Adrenal gland (tissue), 12 donors: ENCODE results near the gene KRTAP5-5. TPM values are rescaled to one million over a fixed set of nuclear protein-coding genes. Genes with fewer than 3 reads are reported as not detected.

Source experiments
- DNase-seq, 7 donors: peaks; one replicate each; pipeline ENCODE4 v3.0.0-alpha.2; 2019 to 2020
- H3K27ac ChIP-seq, 5 donors: fragments of 200-600 bp; sonication (generic) in 4 of 5; 1 replicate in 3 of 5; 2 replicates in 2 of 5; pipeline versions ENCODE4 v1.5.1 to v1.8.0; 2016 to 2020; ENCODE audit warnings: mild to moderate bottlenecking in 1 of 5
- H3K27me3 ChIP-seq: fragments of 200-600 bp; 2 replicates; pipeline ENCODE4 v1.8.0; 2021
- H3K36me3 ChIP-seq, 2 donors: fragments of 200-600 bp; replicated peaks in 1 of 2; 1 replicate in 1 of 2; 2 replicates in 1 of 2; pipeline versions ENCODE4 v1.5.1 to v1.8.0; 2018 to 2022
- H3K4me1 ChIP-seq, 2 donors: fragments of 200-600 bp; replicated peaks in 1 of 2; 1 replicate in 1 of 2; 2 replicates in 1 of 2; pipeline versions ENCODE4 v1.5.1 to v1.8.0; 2018 to 2021
- H3K4me3 ChIP-seq, 4 donors: fragments of 200-600 bp; sonication (generic) in 3 of 4; one replicate each; pipeline ENCODE4 v1.5.1; 2016 to 2018
- H3K9me3 ChIP-seq, 3 donors: fragments of 200-600 bp; sonication (generic) in 1 of 3; replicated peaks in 1 of 3; 1 replicate in 2 of 3; 2 replicates in 1 of 3; pipeline versions ENCODE4 v1.5.1 to v1.8.0; 2016 to 2021
- POLR2A ChIP-seq, 2 donors: fragments of 450-650 bp; IDR thresholded peaks; one replicate each; pipeline ENCODE4 v1.6.1; 2017; ENCODE audit warnings: antibody characterized with exemption in 2 of 2, mild to moderate bottlenecking in 2 of 2, moderate library complexity in 1 of 2
- WGBS, 4 donors: extraction: QIAGEN DNeasy Blood & Tissue Kit in 2 of 4; methylation state at CpG; one replicate each; pipeline versions ENCODE4 v1.1.5 to v1.1.7; 2013 to 2017; 5-methylcytosine and 5-hydroxymethylcytosine counted together
- intact Hi-C, 2 donors: fragments of 100-400 bp; cut with DNase I; formaldehyde crosslinking; loops; one replicate each; pipeline versions ENCODE4 v1.14.1 to v1.15.0; 2022 to 2023
- polyA plus RNA-seq, 3 donors: library from polyadenylated mRNA; stranded (reverse); fragments of 200-250 nt in 2 of 3; fragments of 350-450 nt in 1 of 3; fragmentation: Illumina TruSeq in 1 of 3; extraction: RNeasy Lipid Tissue Mini Kit (QIAGEN cat#74804) in 1 of 3; gene quantifications; one replicate each; pipeline ENCODE4 v1.2.3, GENCODE V29; 2013 to 2014
- total RNA-seq, 9 donors: library from RNA; depleted of rRNA in 4 of 9; stranded (reverse); fragments of >200 nt in 4 of 9; fragments of 120-200 nt in 1 of 9; fragmentation: NEBNext Ultra II Directional in 1 of 9; extraction: Animal tissue kit (Norgen Biotek cat#: 25700) in 1 of 9; gene quantifications; one replicate each; pipeline versions ENCODE4 v1.1.0 to v1.2.4, GENCODE V29; 2013 to 2023
- TF ChIP-seq, protein P1 (sequence below), 6 experiments: fragments of 450-650 bp in 4 of 6; fragments of 200-600 bp in 2 of 6; sonication (generic) in 1 of 6; IDR thresholded peaks; 1 replicate in 5 of 6; 2 replicates in 1 of 6; pipeline versions ENCODE4 v1.5.1 to v1.8.0; 2016 to 2021; ENCODE audit warnings: antibody characterized with exemption in 6 of 6, mild to moderate bottlenecking in 2 of 6, moderate library complexity in 1 of 6
- donor health status: healthy with polysubstance abuse.
- donor health status: Bipolar disorder and iron deficiency.
- donor health status: DM: yes; HTN: yes; CAD: no.
- donor health status: DM: no; HTN: no; CAD: no.
- donor health status: DM: no; HTN: no; CAD: no.
- donor health status: DM: yes; HTN: yes; CAD: no.

The KRTAP5-5 gene
- total and polyA plus RNA-seq, 12 donors: not detected

DNA sequence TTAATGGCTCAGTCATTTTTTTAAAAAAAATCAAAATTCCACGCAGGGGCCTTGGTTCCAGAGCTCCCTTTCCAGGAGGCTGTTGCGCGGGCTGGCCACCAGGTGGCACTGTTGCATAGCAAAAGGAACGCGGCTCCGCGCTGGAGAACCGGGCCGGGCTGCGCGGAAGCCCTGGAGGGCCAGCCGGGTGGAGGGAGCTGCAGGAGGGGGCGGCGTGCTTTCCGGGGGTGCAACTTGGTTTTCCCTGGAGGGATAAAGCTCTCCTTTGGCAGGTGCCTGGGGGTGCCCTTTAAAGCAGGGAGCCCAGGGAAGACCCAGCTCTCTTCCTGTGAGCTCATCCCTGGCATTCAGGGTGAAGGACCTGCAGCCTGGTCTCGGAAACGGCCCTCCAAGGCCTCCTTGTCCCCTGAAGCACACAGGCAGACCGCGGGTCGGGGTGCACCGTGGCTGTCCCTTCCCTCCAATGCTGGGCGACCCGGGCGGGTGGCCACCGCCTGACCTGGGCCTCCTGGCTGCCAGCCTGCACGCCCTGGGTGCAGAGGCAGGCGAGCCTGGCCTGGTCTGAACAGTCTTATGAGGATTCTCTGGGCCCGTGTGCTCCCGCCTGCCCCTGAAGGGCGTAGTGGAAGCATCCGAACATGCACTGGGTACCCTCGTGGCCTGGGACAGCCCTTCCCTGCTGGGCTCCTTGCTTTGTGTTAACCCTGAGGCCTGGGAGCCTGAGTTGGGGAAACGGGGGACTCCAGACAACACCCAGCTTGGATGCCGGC lies 23.4 kb downstream of the KRTAP5-5 start:
- peaks cover 0 to 15% of the 10 kb centered on the region in 2 donors for H3K4me1 ChIP-seq
- H3K36me3 ChIP-seq: no peaks in the 10 kb centered on the region
- H3K27ac ChIP-seq: no peak overlapping the region
- WGBS, 4 donors: 17 to 91% (median 29%) methylated on average over 3 to 34 of the region's 34 CpGs
- H3K4me3 ChIP-seq: no peak overlapping the region
- peaks cover 5% of the 10 kb centered on the region for H3K27me3 ChIP-seq
- TF ChIP-seq, protein P1, sequence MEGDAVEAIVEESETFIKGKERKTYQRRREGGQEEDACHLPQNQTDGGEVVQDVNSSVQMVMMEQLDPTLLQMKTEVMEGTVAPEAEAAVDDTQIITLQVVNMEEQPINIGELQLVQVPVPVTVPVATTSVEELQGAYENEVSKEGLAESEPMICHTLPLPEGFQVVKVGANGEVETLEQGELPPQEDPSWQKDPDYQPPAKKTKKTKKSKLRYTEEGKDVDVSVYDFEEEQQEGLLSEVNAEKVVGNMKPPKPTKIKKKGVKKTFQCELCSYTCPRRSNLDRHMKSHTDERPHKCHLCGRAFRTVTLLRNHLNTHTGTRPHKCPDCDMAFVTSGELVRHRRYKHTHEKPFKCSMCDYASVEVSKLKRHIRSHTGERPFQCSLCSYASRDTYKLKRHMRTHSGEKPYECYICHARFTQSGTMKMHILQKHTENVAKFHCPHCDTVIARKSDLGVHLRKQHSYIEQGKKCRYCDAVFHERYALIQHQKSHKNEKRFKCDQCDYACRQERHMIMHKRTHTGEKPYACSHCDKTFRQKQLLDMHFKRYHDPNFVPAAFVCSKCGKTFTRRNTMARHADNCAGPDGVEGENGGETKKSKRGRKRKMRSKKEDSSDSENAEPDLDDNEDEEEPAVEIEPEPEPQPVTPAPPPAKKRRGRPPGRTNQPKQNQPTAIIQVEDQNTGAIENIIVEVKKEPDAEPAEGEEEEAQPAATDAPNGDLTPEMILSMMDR (IDR thresholded peaks at IDR 0.05): peak; percentile 91 to 99 (median 96)
- no peak for TF ChIP-seq POLR2A (IDR thresholded peaks at IDR 0.05)
- DNase-seq: peak; percentile 63 to 88 (median 81)
- no peaks in the 10 kb centered on the region for H3K9me3 ChIP-seq
- intact Hi-C loops: loop anchor here (2.0 to 5.0 kb wide), 4 partner anchors 39 to 499 kb away; partner anchors contain the start of gene SYT8 (in 1 of the 2)

DNA sequence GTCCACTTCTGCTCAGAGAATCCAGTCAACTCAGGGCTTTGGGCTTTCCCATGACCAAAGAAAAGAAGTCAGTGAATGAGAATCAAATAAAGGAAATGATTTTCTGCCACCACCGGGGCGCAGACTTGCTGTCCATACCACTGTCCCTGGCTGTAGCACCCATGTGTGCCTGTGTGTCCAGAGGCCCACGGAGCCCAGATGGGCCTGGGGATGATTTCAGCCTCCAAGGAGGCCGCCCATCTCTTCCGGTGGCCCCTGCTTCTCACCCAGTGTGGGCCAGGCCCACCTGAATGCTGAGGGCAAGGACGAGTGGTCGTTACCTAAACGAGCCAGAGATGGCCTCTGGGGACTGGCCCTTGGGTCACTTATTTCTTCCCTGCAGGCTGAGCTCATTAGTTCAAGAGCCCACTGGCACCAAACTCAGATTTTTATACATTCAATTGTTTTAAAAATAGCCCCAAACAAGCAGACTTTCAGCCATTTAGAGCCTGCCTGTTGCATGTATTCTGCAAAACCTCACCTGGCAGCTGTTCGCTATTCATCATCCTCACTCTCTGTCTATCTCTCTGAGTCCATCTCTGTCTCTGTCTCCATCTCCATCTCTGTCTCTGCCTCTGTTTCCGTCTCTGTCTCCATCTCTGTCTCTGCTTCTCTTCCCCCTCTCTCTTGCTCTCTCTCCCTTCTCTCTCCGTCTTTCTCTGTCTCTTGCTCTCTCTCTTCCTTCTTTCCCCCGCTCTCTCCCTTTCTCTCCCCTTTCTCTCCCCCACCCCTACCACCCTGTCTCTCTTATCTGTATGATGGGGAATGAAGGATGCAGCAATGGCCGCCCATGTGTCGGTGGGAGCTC lies 24.2 kb downstream of the KRTAP5-5 start:
- TF ChIP-seq, protein P1 (IDR thresholded peaks at IDR 0.05): no peak
- no peak for TF ChIP-seq POLR2A (IDR thresholded peaks at IDR 0.05)
- peaks cover 5% of the 10 kb centered on the region for H3K27me3 ChIP-seq
- H3K4me1 ChIP-seq: peaks cover 0 to 15% of the 10 kb centered on the region in 2 donors
- intact Hi-C loops: loop anchor here (2.0 to 5.0 kb wide), 4 partner anchors 39 to 499 kb away; partner anchors contain the start of gene SYT8 (in 1 of the 2)
- WGBS, 4 donors: 81 to 93% (median 89%) methylated on average over 12 to 14 of the region's 14 CpGs
- H3K9me3 ChIP-seq: no peaks in the 10 kb centered on the region
- no peaks in the 10 kb centered on the region for H3K36me3 ChIP-seq
- no peak overlapping the region for H3K4me3 ChIP-seq
- no peak for DNase-seq
- no peak overlapping the region for H3K27ac ChIP-seq

DNA sequence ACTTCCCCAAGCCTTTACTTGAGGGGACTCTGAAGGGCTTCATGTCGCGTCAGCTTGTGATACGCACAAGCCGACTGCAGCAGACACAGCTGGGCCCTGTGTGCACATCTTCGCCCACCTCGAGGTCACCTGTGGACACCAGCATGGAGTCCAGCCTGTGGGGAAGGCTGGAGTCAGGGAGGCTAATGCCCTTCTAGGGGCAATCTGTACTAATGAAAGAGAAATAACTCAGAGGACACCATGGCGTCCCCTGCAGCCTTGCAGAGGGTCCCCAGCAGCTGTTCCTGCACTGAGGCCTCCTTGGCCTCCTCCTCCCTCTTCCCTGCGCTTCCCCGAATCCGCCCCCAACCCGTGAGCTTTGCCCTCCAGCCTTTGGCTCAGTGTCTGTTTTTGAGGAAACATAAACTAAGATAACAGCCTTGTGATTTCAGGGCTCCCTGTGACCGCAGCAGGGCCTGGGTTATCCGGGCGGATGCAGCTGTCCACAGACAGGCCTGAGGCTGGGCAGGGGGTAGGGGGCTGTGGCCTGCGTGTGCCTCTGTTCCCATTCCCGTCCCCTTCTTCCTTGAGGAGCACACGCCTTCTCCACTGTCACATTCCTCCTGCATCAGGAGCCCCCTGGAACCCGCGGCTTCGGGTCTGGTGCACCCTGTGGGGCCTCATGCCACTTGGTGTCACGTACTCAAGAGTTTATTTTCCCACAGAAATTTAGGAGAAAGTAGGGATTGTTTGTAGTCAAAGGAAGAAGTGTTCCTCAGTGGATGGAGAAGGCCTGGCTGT lies 25.0 kb downstream of the KRTAP5-5 start:
- no peak overlapping the region for H3K27ac ChIP-seq
- peaks cover 0 to 15% of the 10 kb centered on the region in 2 donors for H3K4me1 ChIP-seq
- 52 to 74% (median 63%) methylated on average over 18 to 21 of the region's 21 CpGs for WGBS, 4 donors
- intact Hi-C loops: loop anchor here (5.0 kb wide), 3 partner anchors 38 to 498 kb away; partner anchors contain the start of gene SYT8 (in 1 of the 2)
- no peak for TF ChIP-seq POLR2A (IDR thresholded peaks at IDR 0.05)
- TF ChIP-seq, protein P1 (IDR thresholded peaks at IDR 0.05): no peak
- DNase-seq: peak in 3 of 7 donors; percentile 35 to 65 (median 39)
- peaks cover 5% of the 10 kb centered on the region for H3K27me3 ChIP-seq
- no peaks in the 10 kb centered on the region for H3K9me3 ChIP-seq
- no peak overlapping the region for H3K4me3 ChIP-seq
- H3K36me3 ChIP-seq: no peaks in the 10 kb centered on the region
